HL-60 (cell line): ENCODE results near the gene PTPRN2.

ENCODE experiments used
- DNase-seq, 2 experiments: peaks; one replicate each; pipeline ENCODE4 v3.0.0-alpha.2; 2010 to 2020; ENCODE audit warnings: low read depth in 1 of 2, low spot score in 1 of 2
- H3K27ac ChIP-seq: fragments of 250-450 bp; sonication (Bioruptor Pico); replicated peaks from 2 replicates; pipeline ENCODE4 v1.5.1; 2020; ENCODE audit warnings: mild to moderate bottlenecking, moderate library complexity
- H3K27me3 ChIP-seq: fragments of 250-450 bp; sonication (Bioruptor Pico); 2 replicates; pipeline ENCODE4 v1.5.1; 2021; ENCODE audit warnings: mild to moderate bottlenecking, moderate library complexity; ENCODE audit not compliant: insufficient read depth, poor library complexity, severe bottlenecking
- H3K4me3 ChIP-seq: replicated peaks from 2 replicates; pipeline ENCODE4 v1.5.1; 2011; ENCODE audit warnings: mild to moderate bottlenecking, control low read depth, low read length; ENCODE audit not compliant: insufficient read depth
- CTCF ChIP-seq: IDR thresholded peaks from one replicate; pipeline ENCODE4 v1.5.1; 2011; ENCODE audit warnings: low read length, control low read depth, inconsistent platforms; ENCODE audit not compliant: insufficient read depth
- GABPA ChIP-seq: IDR thresholded peaks from 2 replicates; pipeline ENCODE4 v1.6.1; 2012; ENCODE audit warnings: low read depth
- POLR2AphosphoS5 ChIP-seq: IDR thresholded peaks from 2 replicates; pipeline ENCODE4 v1.6.1; 2012; ENCODE audit warnings: low read depth
- REST ChIP-seq: IDR thresholded peaks from 2 replicates; pipeline ENCODE4 v1.6.1; 2012; ENCODE audit warnings: low read depth; ENCODE audit not compliant: insufficient replicate concordance
- SPI1 ChIP-seq: IDR thresholded peaks from 2 replicates; pipeline ENCODE4 v1.6.1; 2012; ENCODE audit warnings: low read depth, mild to moderate bottlenecking, borderline replicate concordance

PTPRN2 gene

GRCh38 chr7:158007697-158008257, 579.8 kb downstream of the PTPRN2 start:
- no peak for DNase-seq
- H3K27ac ChIP-seq: no peak overlapping the region
- H3K4me3 ChIP-seq: no peak overlapping the region
- no peaks in the 10 kb centered on the region for H3K27me3 ChIP-seq
- no peak for TF ChIP-seq SPI1
- no peak for TF ChIP-seq REST
- TF ChIP-seq CTCF: no peak
- no peak for TF ChIP-seq POLR2AphosphoS5
- no peak for TF ChIP-seq GABPA

GRCh38 chr7:158006841-158007696, 580.6 kb downstream of the PTPRN2 start:
- Histone ChIP-seq H3K27me3 (no peaks in the 10 kb centered on the region), H3K27ac (no peak overlapping the region), H3K4me3 (no peak overlapping the region)
- no peak for TF ChIP-seq GABPA
- no peak for TF ChIP-seq POLR2AphosphoS5
- TF ChIP-seq SPI1: no peak
- no peak for TF ChIP-seq CTCF
- TF ChIP-seq REST: no peak
- DNase-seq: no peak

DNA sequence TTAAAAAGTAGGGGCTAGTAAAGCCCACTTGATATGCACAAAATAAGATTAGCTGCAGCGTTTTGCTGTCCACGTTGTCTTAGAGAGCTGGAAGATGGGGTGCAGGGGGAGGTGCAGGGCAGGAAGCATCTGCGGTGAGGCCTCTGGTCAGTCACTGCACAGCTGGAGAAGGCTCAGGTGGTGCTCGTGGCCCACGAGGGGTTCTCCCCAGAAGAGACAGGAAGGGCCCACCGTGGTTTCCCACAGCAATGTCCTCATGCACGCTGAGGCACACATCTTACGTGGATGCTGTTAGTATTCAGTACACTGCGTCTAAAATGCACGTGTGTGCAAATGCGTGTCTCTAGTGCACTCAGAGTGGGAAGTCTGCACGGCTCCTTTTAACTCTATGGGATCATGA, 582.1 kb downstream of the PTPRN2 start:
- no peak for TF ChIP-seq GABPA
- TF ChIP-seq REST: no peak
- TF ChIP-seq CTCF: no peak
- no peak for TF ChIP-seq SPI1
- TF ChIP-seq POLR2AphosphoS5: no peak
- no peak for DNase-seq
- Histone ChIP-seq H3K4me3 (no peak overlapping the region), H3K27me3 (no peaks in the 10 kb centered on the region), H3K27ac (no peak overlapping the region)
